NCI-H2107 treated with DMSO at 0.1 percent for 48 hours (cell line): ENCODE data around the gene COX10.
"Not testable (repeated sequence)": the region's sequence is repeated elsewhere in the genome, so short reads cannot be mapped to it uniquely, and the experiment has no call there.

Source experiments
- DNase-seq: peaks from one replicate; lab custom pipeline; 2025; ENCODE audit not compliant: unreplicated experiment; lab: John Stamatoyannopoulos, UW

The COX10 gene

GRCh38 chr17:14169901-14170300, 100.6 kb downstream of the COX10 start:
- no peak for DNase-seq

- not testable (repeated sequence) for DNase-seq
Observed at GRCh38 chr17:14176989-14177388, 107.7 kb downstream of the COX10 start.

GRCh38 chr17:14177801-14178200, 108.5 kb downstream of the COX10 start:
- not testable (repeated sequence) for DNase-seq

- DNase-seq: not testable (repeated sequence)
Observed at GRCh38 chr17:14179951-14180350, 110.6 kb downstream of the COX10 start.

- not testable (repeated sequence) for DNase-seq
Observed at GRCh38 chr17:14182084-14182483, 112.8 kb downstream of the COX10 start.

GRCh38 chr17:14184536-14184935, 115.2 kb downstream of the COX10 start:
- DNase-seq: not testable (repeated sequence)

- not testable (repeated sequence) for DNase-seq
Observed at GRCh38 chr17:14186443-14186842, 117.1 kb downstream of the COX10 start.

- not testable (repeated sequence) for DNase-seq
Observed at GRCh38 chr17:14190774-14191173, 121.5 kb downstream of the COX10 start.

- not testable (repeated sequence) for DNase-seq
Observed at GRCh38 chr17:14191469-14191868, 122.2 kb downstream of the COX10 start.

- not testable (repeated sequence) for DNase-seq
Observed at GRCh38 chr17:14192039-14192438, 122.7 kb downstream of the COX10 start.

GRCh38 chr17:14192636-14193344, 123.5 kb downstream of the COX10 start:
- DNase-seq: not testable (repeated sequence)

- no peak for DNase-seq
Observed at GRCh38 chr17:14196377-14196997, 127.2 kb downstream of the COX10 start.

GRCh38 chr17:14197057-14197456, 127.8 kb downstream of the COX10 start:
- no peak for DNase-seq

GRCh38 chr17:14197586-14197985, 128.3 kb downstream of the COX10 start:
- DNase-seq: no peak

- DNase-seq: no peak
Observed at GRCh38 chr17:14198013-14198412, 128.7 kb downstream of the COX10 start.

GRCh38 chr17:14198575-14198974, 129.3 kb downstream of the COX10 start:
- no peak for DNase-seq

- no peak for DNase-seq
Observed at GRCh38 chr17:14199601-14200000, 130.3 kb downstream of the COX10 start.

GRCh38 chr17:14200354-14200753, 131.1 kb downstream of the COX10 start:
- DNase-seq: no peak

GRCh38 chr17:14201021-14201987, 132.0 kb downstream of the COX10 start:
- no peak for DNase-seq

GRCh38 chr17:14201988-14202380, 132.7 kb downstream of the COX10 start:
- no peak for DNase-seq

- no peak for DNase-seq
Observed at GRCh38 chr17:14202388-14203166, 133.3 kb downstream of the COX10 start.
